GM19467 (cell line): ENCODE data around the gene LTBP2.

Source experiments
- ATAC-seq: cut with Tn5 transposase; IDR thresholded peaks from one replicate; pipeline ENCODE4 v1.9.1; 2021; ENCODE audit warnings: mild to moderate bottlenecking, moderate library complexity; ENCODE audit not compliant: unreplicated experiment

LTBP2 gene

GRCh38 chr14:74510959-74511409, 101.1 kb downstream of the LTBP2 start:
- ATAC-seq, result no peak

GRCh38 chr14:74510223-74510931, 101.7 kb downstream of the LTBP2 start:
- no peak for ATAC-seq

- ATAC-seq, result no peak
These were observed 102.3 kb downstream of the LTBP2 start for GRCh38 chr14:74509587-74510222.

GRCh38 chr14:74508844-74509428, 103.1 kb downstream of the LTBP2 start:
- no peak for ATAC-seq

- no peak for ATAC-seq
These were observed 103.7 kb downstream of the LTBP2 start for GRCh38 chr14:74508292-74508731.

- ATAC-seq, result no peak
These were observed 104.2 kb downstream of the LTBP2 start for GRCh38 chr14:74507840-74508239.

- no peak for ATAC-seq
These were observed 105.0 kb downstream of the LTBP2 start for GRCh38 chr14:74507085-74507484.

GRCh38 chr14:74506411-74506851, 105.6 kb downstream of the LTBP2 start:
- no peak for ATAC-seq

GRCh38 chr14:74505831-74506230, 106.2 kb downstream of the LTBP2 start:
- ATAC-seq, result no peak

GRCh38 chr14:74504874-74505720, 106.9 kb downstream of the LTBP2 start:
- ATAC-seq, result no peak

- ATAC-seq, result no peak
These were observed 107.6 kb downstream of the LTBP2 start for GRCh38 chr14:74504412-74504811.

- no peak for ATAC-seq
These were observed 108.1 kb downstream of the LTBP2 start for GRCh38 chr14:74503938-74504335.

- no peak for ATAC-seq
These were observed 108.6 kb downstream of the LTBP2 start for GRCh38 chr14:74503291-74503937.

GRCh38 chr14:74502236-74503019, 109.6 kb downstream of the LTBP2 start:
- no peak for ATAC-seq

GRCh38 chr14:74501691-74502090, 110.3 kb downstream of the LTBP2 start:
- no peak for ATAC-seq

GRCh38 chr14:74501135-74501614, 110.9 kb downstream of the LTBP2 start:
- no peak for ATAC-seq

- ATAC-seq, result no peak
These were observed 111.5 kb downstream of the LTBP2 start for GRCh38 chr14:74500417-74501134.

GRCh38 chr14:74495356-74495755, 116.7 kb downstream of the LTBP2 start:
- ATAC-seq, result no peak
